SJSA1 (cell line): ENCODE measurements around the gene KRTAP19-2. TPM values are rescaled to one million over a fixed set of nuclear protein-coding genes. Genes with fewer than 3 reads are reported as not detected.

Experiments used
- DNase-seq, 2 experiments: peaks; one replicate each; pipeline ENCODE4 v3.0.0-alpha.2; 2015 to 2020; ENCODE audit warnings: low spot score in 2 of 2, low read depth in 1 of 2
- H3K27ac ChIP-seq: fragments of 250-450 bp; sonication (Bioruptor Pico); 2 replicates; pipeline ENCODE4 v1.5.1; 2020; ENCODE audit warnings: mild to moderate bottlenecking, moderate library complexity
- H3K27me3 ChIP-seq: fragments of 250-450 bp; sonication (Bioruptor Pico); replicated peaks from 2 replicates; pipeline ENCODE4 v1.5.1; 2020; ENCODE audit warnings: mild to moderate bottlenecking, moderate library complexity
- H3K36me3 ChIP-seq: fragments of 250-450 bp; sonication (Bioruptor Pico); 2 replicates; pipeline ENCODE4 v1.5.1; 2020; ENCODE audit warnings: mild to moderate bottlenecking
- H3K4me1 ChIP-seq: fragments of 250-450 bp; sonication (Bioruptor Pico); replicated peaks from 2 replicates; pipeline ENCODE4 v1.6.1; 2021; ENCODE audit warnings: mild to moderate bottlenecking
- H3K4me3 ChIP-seq: fragments of 250-450 bp; sonication (Bioruptor Pico); 2 replicates; pipeline ENCODE4 v1.5.1; 2020; ENCODE audit warnings: mild to moderate bottlenecking
- H3K9me3 ChIP-seq: fragments of 250-450 bp; sonication (Bioruptor Pico); replicated peaks from 2 replicates; pipeline ENCODE4 v1.5.1; 2020; ENCODE audit warnings: mild to moderate bottlenecking
- total RNA-seq: library from RNA; depleted of rRNA; stranded (reverse); fragments of >200 nt; shearing (Covaris generic); gene quantifications from 2 replicates; pipeline ENCODE4 v1.2.3, GENCODE V29; 2014; rRNA removed

Gene KRTAP19-2
- total RNA-seq, 1 experiment from 2014 or later, result not detected

DNA sequence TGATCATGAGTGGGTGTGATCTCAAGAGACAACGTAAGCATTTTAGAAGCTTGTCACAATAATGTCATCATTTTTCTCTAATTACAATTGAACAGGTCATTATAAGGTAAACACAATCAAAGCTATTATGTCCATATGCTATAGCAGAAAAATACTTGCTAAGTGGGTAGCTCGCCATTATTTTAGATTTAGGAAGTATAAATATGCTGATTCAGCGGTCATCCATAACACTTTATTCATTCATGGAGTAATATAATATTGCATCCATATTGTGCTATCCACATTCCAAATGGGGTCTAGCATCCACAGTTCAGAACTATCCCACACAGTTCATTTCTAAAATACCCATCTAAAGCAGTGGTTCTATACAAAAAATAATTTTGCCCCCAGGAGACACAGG lies 38.7 kb downstream of the KRTAP19-2 start:
- H3K36me3 ChIP-seq, result no peaks in the 10 kb centered on the region
- H3K9me3 ChIP-seq, result no peaks in the 10 kb centered on the region
- no peaks in the 10 kb centered on the region; the same call in 1 of the 2 replicates for H3K27me3 ChIP-seq
- H3K4me3 ChIP-seq, result no peak overlapping the region
- H3K4me1 ChIP-seq, result no peaks in the 10 kb centered on the region
- no peak overlapping the region for H3K27ac ChIP-seq
- DNase-seq, result no peak

DNA sequence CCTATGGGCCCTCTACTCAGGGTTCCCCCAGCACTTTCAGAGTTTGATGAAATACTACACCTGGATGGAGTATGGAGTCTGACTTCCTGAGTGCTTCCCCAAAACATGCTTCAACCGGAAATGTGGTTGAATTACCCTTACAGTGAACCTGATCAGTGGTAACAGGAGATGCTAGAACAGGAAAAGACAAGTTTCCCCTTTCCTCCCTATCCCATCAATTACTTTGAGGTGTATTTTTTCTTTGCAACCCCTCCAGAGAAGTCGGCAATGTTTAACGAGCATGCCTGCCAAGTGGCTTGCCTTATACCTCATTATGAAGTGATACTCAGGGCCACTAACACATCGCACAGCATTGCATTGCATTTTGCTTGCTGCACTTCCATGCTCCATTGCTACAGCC lies 40.2 kb downstream of the KRTAP19-2 start:
- Histone ChIP-seq H3K27ac (no peak overlapping the region), H3K4me1 (no peaks in the 10 kb centered on the region), H3K36me3 (no peaks in the 10 kb centered on the region), H3K4me3 (no peak overlapping the region), H3K9me3 (no peaks in the 10 kb centered on the region), H3K27me3 (no peaks in the 10 kb centered on the region; the same call in 1 of the 2 replicates)
- DNase-seq, result no peak

DNA sequence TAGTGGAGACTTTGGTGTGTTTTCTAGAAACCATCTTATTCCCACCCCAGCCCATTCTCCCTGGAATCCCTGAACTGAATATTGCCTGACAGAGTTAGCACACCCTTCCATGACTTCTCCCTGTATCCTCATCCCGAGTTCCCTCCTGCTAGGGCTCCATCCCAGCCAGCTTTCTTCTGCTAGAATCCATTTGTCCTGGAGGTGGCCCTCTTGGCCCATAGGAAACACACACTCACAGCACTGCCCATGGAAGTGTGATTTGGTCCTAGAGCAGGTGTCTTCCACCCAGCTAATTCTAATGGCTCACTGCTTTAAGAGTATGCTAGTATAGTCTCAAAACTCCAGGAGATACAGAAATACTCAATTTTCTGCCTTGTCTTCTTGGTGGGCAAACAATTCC lies 43.0 kb downstream of the KRTAP19-2 start:
- H3K4me1 ChIP-seq, result no peaks in the 10 kb centered on the region
- DNase-seq, result no peak
- no peaks in the 10 kb centered on the region for H3K36me3 ChIP-seq
- H3K27me3 ChIP-seq, result no peaks in the 10 kb centered on the region; the same call in 1 of the 2 replicates
- no peak overlapping the region for H3K4me3 ChIP-seq
- no peak overlapping the region for H3K27ac ChIP-seq
- H3K9me3 ChIP-seq, result no peaks in the 10 kb centered on the region

DNA sequence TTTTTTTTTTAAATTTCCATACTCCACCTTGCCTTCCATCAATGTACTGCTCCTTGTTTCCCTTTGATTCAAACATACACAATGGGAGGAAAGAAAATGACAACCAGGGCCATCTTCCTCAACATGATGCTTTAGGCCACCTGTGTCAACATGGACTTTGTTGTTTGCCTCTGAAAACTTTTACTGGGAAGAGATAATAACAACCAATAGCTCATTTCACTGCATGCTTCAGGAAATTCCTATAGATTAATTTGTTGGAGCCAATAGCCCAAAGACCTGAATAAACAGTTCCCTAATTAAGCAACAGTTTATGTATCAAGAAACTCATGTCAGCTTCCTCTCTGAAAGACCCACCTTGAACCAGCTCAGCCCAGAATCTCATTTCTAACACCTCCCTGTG lies 44.0 kb downstream of the KRTAP19-2 start:
- no peak overlapping the region for H3K4me3 ChIP-seq
- no peaks in the 10 kb centered on the region for H3K36me3 ChIP-seq
- no peaks in the 10 kb centered on the region for H3K4me1 ChIP-seq
- no peaks in the 10 kb centered on the region; the same call in 1 of the 2 replicates for H3K27me3 ChIP-seq
- no peak overlapping the region for H3K27ac ChIP-seq
- DNase-seq, result no peak
- no peaks in the 10 kb centered on the region for H3K9me3 ChIP-seq

DNA sequence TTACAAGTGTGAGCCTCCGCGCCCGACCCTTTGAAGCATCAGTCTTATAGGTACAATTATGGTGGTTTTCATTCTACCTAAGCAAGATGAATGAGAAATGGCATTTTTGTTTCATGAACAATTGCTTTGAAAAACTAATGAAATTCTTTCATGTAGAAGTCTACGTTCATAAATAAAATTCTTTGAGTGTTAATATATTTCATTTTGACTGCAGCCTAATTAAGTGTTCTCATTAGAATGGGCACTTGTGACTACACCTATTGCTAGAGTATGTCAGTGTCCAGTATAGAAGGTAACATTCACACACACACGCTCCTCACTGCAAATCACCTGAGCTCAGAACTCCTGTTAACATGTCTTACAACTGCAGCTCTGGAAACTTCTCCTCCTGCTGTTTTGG lies 47.3 kb downstream of the KRTAP19-2 start, which contains the start of gene KRTAP15-1:
TSS of gene KRTAP15-1 (plus strand) at position 301 of the 400 bp plus-strand sequence. CDS start at position 354, 53 bp downstream.
- no peak for DNase-seq
- no peak within 1 kb of the TSS for H3K27ac ChIP-seq
- no peaks in the 10 kb centered on the region; the same call in 1 of the 2 replicates for H3K27me3 ChIP-seq
- H3K9me3 ChIP-seq, result no peaks in the 10 kb centered on the region
- H3K36me3 ChIP-seq, result no peaks in the 10 kb centered on the region
- H3K4me1 ChIP-seq, result no peaks in the 10 kb centered on the region
- H3K4me3 ChIP-seq, result no peak within 1 kb of the TSS

Other genes starting within 250 kb of the KRTAP19-2 start
- not detected in 2 replicates for gene KRTAP24-1, start 204.5 kb downstream of the KRTAP19-2 start, total RNA-seq
- not detected in 2 replicates for gene KRTAP25-1, start 197.9 kb downstream of the KRTAP19-2 start, total RNA-seq
- not detected in 2 replicates for gene KRTAP26-1, start 167.1 kb downstream of the KRTAP19-2 start, total RNA-seq
- gene KRTAP27-1, start 149.7 kb downstream of the KRTAP19-2 start, total RNA-seq, result not detected in 2 replicates
- gene KRTAP23-1, start 138.8 kb downstream of the KRTAP19-2 start, total RNA-seq, result not detected in 2 replicates
- gene KRTAP13-2, start 115.2 kb downstream of the KRTAP19-2 start, total RNA-seq, result not detected in 2 replicates
- gene KRTAP13-1, start 91.4 kb downstream of the KRTAP19-2 start, total RNA-seq, result not detected in 2 replicates
- not detected in 2 replicates for gene KRTAP13-3, start 61.5 kb downstream of the KRTAP19-2 start, total RNA-seq
- gene KRTAP13-4, start 57.2 kb downstream of the KRTAP19-2 start, total RNA-seq, result not detected in 2 replicates
- gene KRTAP15-1, start 47.2 kb downstream of the KRTAP19-2 start, total RNA-seq, result not detected in 2 replicates
- gene KRTAP19-1, start 7.1 kb downstream of the KRTAP19-2 start, total RNA-seq, result not detected in 2 replicates
- gene KRTAP19-3, start 4.6 kb upstream of the KRTAP19-2 start, total RNA-seq, result not detected in 2 replicates
- gene KRTAP19-4, start 9.7 kb upstream of the KRTAP19-2 start, total RNA-seq, result not detected in 2 replicates
- gene KRTAP19-5, start 14.7 kb upstream of the KRTAP19-2 start, total RNA-seq, result not detected in 2 replicates
- gene KRTAP19-6, start 54.4 kb upstream of the KRTAP19-2 start, total RNA-seq, result not detected in 2 replicates
- gene KRTAP19-7, start 73.9 kb upstream of the KRTAP19-2 start, total RNA-seq, result not detected in 2 replicates
- not detected in 2 replicates for gene KRTAP22-2, start 103.0 kb upstream of the KRTAP19-2 start, total RNA-seq
- not detected in 2 replicates for gene KRTAP6-3, start 105.0 kb upstream of the KRTAP19-2 start, total RNA-seq
- not detected in 2 replicates for gene KRTAP6-2, start 111.5 kb upstream of the KRTAP19-2 start, total RNA-seq
- not detected in 2 replicates for gene KRTAP22-1, start 113.7 kb upstream of the KRTAP19-2 start, total RNA-seq
- gene KRTAP6-1, start 126.5 kb upstream of the KRTAP19-2 start, total RNA-seq, result not detected in 2 replicates
- not detected in 2 replicates for gene KRTAP20-1, start 129.0 kb upstream of the KRTAP19-2 start, total RNA-seq
- not detected in 2 replicates for gene KRTAP20-4, start 133.2 kb upstream of the KRTAP19-2 start, total RNA-seq
- gene KRTAP20-2, start 147.8 kb upstream of the KRTAP19-2 start, total RNA-seq, result not detected in 2 replicates
- not detected in 2 replicates for gene KRTAP20-3, start 155.4 kb upstream of the KRTAP19-2 start, total RNA-seq
- not detected in 2 replicates for gene KRTAP21-3, start 231.3 kb upstream of the KRTAP19-2 start, total RNA-seq